ENCODE data around the gene GRK3.

Gene GRK3

DNA sequence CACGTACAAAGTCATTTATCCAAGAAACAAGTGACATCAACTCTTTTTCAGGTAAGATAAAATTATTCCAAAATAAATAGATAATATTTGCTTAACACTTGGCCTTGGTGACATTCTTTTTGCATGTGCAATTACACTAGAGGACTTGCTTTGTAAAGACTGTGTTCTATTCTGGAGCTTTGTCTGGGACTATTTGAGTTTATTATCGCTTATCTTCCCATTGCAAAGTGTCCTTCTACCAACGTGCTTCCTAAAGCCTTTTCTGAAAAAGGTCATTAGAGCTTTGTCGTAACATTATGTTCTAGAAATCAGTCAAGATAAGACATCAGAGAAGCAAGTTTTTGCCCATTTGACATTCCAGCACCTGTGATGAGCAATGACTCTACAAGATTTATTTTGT, 99.2 kb downstream of the GRK3 start:
- DNase-seq (ENCODE audit: low spot score): no peak

DNA sequence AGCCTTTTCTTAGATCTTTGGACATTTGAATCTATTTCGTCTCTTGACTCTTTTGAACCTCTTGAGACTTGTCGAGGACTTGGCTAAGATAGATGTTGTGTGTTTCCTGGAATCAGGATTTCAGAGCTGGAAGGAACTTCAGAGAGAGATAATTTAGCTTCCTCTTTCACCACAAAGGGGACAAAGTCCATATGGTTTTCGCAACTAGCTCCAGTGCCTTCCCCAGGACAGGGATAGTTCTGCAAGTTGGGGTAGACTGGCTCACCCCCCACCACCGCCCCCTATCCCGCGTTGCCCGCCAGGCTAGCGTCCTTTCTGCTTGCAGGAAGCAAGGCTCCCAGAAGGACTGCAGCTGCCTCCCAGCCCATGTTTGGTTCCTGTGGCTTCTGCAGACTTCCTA, 101.8 kb downstream of the GRK3 start:
- DNase-seq (ENCODE audit: low spot score): no peak

DNA sequence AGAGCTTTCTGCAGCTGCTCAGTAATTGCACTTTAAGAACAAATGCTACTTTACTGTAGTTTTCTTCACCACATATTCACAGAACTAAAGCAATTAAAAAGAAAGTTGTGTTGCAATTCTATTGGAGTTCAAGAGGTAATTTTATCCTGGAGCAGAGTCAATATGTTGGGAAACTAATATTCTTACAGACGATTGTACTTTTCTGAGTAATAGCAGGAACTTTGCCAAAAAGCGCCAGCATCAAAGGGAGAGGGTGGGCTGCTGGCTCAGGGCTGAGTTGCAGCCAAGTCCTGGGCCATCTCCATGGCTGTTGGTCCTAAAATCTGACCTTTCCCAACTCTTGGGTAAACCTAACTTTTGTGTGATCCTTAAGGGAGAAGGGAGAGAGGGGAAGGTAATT, 104.0 kb downstream of the GRK3 start:
- no peak for DNase-seq (ENCODE audit: low spot score)

DNA sequence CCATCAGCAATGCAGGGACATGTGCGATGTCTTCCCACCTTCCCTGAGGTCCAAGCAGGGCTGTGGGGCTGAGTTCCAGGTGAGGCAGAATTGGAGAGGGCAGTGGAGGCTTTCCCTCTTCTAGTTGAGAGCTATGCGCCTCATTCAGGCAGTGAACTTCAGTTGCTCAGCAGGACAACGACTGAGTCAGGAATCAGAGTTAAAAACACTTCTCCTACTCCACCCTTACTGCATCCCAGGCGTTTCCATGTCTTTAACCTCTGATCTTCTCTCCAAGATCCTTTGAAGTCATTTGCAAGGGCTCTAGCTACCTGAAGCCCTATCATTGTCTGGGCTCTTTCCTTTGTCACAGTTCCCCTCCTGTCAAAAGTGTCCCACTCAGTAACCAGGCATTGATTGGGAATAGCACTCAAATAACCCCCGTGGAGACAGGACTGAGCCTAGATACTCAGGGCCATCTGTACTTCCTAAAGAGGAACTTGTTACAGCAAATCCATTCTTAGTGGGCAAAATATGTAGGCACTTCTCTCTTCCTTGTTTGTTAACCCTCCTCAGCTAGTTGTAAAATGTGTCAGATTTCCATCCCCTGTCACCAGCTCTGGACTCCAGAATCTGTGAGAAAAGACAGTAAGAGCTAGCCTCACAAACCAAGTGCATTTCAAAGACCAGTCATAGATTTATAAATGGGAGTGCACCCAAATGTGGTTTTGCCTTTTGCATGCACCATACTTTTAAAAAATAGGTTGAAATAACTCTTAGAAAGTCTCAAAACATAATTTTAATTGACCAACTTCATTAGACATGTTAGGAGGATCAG, 105.0 kb downstream of the GRK3 start:
- no peak for DNase-seq (ENCODE audit: low spot score)

DNA sequence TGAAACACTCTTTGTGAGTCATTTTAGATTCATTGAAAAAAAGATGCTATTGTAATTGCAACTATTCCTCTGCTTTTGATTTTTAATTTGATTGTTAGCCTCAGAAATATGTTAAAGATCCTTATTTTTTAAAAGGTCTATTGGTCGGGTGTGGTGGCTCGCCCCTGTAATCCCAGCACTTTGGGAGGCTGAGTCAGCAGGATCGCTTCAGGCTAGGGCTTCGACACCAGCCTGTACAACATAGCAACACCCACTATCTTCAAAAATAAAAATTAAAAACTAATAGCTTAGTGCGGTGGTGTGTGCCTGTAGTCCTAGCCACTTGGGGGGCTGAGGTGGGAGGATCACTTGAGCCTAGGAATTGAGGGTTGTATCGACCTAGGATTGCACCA, 105.6 kb downstream of the GRK3 start:
- no peak for DNase-seq (ENCODE audit: low spot score)

DNA sequence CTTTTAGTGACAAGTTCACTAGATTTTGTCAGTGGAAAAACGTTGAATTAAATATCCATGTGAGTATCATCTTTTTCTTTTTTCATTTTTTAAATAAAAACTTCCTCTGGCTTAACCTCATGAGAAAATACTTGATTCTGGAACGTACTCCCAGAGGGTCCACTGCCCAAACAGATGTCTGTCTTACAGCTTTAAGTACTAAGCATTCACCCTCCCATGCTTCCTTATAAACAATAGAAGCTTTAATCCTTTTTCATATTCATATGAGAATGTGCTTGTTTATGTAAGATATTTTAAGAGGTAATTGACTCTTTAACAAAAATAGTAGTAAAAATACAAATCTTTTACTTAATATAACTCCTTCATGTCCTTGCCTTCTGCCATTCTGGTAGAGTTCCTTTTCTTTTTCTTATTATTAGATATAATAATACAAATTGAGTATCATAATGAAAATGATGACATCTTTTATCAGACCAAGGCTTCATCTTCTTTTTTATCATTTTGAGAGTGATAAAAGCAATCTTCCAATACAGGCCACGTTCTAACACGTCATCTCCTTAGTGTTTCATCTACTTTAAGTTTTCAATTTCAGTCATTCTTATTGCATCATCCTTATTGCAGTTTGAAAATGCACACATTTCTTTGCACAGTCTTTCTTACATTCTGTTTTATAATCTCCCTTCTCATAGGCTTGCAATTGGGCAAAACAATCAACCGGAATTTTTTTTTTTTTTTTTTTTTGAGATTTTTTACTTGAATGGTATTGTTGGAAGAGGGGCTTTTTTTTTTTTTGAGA, 108.0 kb downstream of the GRK3 start:
- no peak for DNase-seq (ENCODE audit: low spot score)

DNA sequence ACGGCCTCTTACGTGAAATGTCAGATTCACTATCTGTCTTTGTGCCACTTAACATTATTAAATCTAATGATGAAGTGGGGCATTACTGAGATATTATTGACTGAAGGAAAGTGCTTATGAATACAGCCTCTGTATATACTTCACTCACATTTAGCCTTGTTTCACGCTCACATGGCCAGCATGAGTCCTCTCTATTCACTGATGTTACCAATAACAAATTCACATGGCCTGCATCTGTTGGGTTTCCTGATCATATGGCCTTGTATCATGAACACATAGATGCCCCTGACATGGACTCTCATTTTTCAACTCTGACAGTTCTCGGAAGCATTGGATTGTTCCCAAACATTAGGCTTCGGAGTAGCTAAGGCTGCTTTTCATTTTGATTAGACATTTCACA, 109.2 kb downstream of the GRK3 start:
- no peak for DNase-seq (ENCODE audit: low spot score)

DNA sequence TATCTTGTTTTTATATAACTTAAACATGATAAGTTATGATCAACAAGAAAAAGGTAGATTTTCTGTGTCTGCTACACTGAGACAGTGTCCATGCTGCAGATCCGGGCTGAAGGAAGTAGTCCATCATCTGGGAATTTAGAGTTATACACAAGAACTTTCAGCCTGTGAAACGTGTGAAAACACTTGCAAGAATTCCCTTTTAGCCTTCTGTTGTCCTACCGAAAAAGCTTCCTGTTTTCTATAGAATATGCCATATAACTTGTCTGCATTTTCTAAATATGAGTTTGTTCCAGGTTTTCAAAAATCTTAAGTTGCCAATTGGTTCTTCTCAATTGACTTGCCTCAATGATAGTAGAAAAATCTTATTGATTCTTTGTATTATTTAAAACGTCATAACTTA, 113.2 kb downstream of the GRK3 start:
- DNase-seq (ENCODE audit: low spot score): no peak

DNA sequence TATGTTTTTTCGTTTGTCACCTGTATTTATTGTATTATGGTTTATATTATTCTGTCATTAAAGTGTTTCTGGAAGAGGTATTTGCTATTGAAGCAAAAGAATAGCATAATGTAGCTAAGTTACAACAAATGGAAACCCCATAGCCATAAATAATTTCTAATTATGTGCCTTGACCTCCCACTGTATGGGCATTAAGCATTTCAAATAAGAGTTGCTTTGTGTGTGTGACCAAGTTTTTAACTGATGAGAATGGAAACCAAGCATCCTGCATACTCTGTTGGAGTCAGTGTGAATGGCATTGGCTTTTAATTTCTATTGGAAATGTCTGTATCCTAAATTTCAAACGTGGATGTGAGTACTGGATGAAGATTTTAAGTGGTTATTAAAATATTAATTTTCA, 115.6 kb downstream of the GRK3 start:
- no peak for DNase-seq (ENCODE audit: low spot score)

DNA sequence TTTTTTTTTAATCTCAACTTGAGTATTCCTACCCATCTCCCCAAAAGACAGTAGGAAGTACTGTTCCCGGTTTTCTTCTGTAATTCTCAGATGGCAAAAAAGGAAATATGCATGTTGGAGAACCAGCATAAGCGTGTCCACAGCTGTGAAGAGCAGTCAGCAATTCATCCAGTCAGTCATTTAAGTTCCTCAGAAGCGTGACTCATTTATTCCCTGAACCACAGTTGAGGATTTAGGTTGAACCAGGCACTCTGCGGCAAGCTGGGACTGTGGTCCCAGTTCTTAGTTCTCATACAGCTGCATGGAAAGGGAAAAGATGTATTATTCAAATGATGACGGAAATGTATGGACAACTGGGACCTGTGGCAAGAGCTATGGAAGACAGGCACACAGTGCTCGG, 116.5 kb downstream of the GRK3 start:
- DNase-seq (ENCODE audit: low spot score): peak; percentile 20

DNA sequence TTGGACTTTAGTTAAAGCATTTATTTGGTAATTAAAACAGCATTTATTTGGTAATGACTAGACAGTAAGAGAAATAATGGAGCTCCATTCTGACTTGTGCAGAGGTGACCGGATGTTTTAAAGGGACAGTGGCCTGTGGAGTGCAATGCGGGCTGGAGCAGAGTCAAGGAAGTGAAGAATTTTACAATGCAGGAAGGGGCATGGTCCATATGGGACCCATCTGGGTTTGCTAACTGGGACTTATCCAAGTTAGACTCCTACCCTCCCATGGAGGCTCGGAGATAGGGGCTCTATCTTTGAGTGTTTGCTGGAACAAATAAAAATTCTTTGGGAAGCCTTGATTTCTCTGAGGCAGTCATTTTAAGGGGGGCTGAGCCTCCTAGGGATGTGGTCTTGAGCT, 117.6 kb downstream of the GRK3 start:
- DNase-seq (ENCODE audit: low spot score): no peak

DNA sequence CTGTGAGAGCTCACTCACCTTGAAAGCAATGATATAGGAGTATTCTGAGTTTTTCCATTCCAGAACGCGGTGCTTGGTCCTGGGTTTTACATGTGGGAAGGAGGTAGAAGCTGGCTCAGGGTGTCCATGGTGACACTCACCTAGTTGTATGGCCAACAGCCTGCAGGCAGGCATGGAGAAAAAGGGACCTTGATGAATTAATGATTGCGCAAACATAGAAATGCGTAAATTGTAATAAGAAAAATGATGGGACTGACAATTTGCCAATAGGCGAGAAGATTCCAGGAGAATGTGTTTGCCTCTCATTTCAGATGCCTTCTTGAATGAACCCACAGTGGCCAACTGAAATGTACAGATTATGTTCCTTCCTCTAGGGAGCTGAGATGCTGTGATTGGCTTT, 124.2 kb downstream of the GRK3 start:
- no peak for DNase-seq (ENCODE audit: low spot score)

DNA sequence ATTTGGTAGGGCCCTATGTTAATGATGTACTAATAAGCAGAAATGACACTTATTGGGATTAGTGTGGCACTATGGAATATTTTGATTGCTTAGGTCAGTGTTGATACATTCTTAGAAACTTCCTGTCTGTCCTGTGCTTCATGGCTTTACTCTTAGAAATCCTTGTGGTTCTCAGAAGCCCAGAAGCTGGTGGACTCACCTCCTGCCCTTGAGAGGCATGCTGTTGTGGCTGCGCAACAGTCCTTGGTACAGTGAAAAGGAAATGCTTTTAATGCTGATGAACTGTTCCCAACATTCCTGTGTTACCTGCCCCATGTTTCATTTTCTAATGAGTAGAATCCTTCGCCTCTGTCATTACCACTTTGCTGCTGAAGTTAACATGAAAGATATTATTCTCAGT, 125.2 kb downstream of the GRK3 start:
- no peak for DNase-seq (ENCODE audit: low spot score)

DNA sequence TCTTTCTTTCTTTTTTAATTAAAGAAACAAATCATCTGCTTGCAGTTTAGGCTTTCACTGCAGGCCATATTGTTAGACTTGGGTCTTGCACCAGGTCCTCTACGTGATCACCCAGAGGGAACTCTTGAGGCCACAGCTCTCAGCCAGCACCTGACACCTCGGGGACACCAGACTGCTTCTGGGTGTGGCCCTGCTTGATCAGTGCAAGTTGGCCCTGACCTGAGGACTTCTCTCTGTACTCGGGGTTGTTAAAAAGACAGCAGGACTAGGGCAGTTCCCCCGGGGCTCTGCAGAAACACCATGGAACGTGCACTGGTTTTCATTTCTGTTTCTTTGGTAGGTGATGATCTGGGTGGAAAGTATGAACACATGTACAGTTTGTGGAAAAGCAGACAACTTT, 126.3 kb downstream of the GRK3 start:
- no peak for DNase-seq (ENCODE audit: low spot score)

DNA sequence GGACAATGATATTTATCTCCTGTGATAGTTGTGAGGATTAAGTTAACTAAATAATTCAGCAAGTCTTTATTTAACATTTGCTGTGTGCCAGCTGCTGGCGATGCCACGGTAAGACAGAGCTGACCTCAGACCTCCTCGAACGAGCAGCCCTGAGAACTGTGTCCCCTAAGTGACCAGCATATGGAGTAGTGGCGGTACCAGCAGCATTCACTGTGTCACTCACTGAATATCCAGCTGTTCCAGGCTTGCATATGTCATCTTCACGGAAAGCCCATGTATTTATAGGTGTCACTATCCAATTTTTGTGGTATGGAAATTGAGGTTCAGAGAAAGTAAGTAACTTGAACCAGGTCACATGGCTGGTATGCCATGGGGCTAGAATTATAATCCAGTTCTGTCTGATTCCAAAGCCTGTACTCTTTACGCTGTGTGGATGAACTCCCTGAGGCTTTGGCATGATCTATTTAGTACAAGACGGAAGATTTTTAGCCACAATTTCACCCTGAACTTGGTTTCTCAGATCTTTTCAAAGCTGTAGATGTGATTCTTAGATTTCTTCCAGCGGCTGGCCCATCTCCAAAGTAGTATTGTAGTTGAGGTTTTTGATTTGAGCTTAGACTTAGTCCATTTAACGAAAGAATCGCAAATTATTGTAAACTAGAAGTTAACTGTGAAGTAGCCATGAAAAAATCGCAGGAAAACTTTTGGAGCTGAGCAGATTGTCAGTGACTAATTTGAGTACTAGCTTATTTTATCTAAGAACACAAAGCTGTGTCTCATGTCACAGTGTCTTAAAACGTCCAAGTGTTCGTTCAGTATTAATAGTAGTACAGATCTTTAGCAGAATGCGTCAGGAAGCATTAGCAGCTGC, 128.2 kb downstream of the GRK3 start:
- DNase-seq (ENCODE audit: low spot score): no peak

DNA sequence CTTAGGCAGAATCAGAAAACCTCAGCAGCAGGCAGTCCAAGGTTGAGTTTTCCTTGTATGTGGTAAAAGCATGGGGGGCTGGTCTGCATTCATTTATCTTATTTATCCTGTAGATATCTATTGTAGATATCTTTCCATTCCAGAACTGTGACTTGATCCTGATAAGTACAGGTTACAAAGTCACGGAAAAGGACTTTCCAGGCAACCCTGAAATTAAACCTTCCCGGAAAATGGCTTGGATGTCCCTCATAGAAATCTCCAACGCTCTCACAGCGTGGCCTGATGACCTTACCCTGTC, 128.7 kb downstream of the GRK3 start:
- DNase-seq (ENCODE audit: low spot score): no peak

DNA sequence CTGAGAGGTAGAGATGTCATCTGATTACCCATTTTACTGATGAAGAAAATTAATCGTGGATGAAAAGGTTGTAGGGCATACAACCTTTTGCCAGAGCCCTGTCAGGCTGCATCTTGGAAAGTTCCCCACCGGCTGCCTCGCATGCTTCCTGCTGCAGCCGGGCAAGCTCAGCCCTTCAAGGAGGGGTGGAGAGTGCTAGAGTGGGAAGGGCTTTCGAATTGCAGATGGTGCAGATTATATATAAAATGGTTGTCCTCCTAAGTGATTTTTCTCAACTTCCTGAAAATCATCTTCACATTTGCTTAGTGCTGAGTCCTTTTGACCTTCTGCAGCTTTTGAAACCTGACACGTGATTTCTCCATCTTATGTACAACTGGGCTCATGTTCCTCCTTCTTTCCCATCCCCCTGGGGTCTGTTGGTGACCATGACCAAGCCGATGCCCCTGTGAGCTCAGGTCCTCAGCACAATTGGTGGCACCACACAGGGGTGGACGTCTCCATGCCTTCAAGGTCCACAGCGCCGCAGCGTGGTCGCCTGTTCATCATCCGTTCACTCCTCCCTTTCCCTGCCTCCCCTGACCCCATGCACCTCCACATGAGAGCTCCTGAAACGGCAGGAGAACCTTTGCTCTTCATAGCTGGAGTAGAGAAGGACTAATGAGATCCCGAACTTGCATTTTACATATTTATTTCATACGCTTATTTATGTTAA, 129.9 kb downstream of the GRK3 start:
- DNase-seq (ENCODE audit: low spot score): no peak

DNA sequence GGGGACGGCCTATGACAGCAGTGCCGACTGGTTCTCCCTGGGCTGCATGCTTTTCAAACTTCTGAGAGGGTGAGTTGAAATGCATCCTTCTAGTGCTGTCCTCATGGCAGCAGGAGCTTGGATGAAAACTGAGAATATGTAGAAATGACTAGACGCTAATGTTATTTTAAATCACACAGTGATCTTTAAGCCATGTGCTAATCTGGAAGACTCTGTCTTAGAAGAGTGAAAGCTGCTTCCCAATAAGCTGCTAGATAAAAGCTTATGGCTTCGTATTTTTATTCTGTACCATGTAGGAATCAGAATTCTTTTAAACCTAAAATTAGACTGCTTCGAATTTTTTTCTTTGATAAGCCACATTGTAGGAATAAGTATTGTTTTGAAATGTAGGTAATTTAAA, 130.7 kb downstream of the GRK3 start:
- no peak for DNase-seq (ENCODE audit: low spot score)

DNA sequence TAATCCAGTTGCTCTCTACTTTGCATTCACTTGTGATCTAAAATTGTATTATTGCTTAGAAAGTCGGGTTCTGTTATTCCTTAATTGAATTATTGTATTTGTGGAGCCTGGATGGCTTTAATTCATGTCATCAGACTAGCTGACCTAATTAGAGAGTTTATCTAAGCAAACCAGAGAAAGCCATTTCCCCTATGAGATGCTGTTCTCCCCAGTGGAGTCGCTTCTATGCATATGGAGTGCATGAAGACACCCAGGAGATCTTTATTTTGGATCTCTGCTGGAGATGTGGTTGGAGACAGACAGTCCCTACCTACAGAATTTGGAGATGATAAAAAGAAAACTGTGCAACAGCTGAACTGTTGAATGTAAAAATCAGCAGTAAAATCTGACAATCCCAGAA, 132.3 kb downstream of the GRK3 start:
- DNase-seq (ENCODE audit: low spot score): no peak

DNA sequence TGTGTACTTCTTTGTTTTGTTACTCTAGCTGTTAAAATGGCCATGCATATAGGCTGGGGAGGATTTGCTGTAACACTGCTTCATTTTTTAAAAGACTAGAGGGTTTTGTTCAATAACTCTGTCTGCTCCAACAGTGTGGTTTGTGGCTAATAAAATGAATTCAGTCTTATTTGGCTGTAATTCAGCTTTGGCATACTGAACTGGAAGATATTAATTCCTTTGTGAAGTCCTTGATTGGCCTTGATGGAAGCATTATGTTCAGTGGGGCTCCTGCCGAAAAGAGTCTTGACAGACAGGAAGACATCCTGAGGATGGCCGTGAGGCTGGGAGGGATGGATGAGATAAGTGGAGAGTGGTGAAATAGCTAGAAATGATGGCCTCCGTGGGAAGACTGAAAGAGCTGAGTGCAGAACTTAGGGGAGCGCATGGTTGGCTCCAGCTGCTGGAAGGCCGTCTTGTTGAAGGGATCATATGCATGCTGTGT, 132.7 kb downstream of the GRK3 start:
- DNase-seq (ENCODE audit: low spot score): no peak

DNA sequence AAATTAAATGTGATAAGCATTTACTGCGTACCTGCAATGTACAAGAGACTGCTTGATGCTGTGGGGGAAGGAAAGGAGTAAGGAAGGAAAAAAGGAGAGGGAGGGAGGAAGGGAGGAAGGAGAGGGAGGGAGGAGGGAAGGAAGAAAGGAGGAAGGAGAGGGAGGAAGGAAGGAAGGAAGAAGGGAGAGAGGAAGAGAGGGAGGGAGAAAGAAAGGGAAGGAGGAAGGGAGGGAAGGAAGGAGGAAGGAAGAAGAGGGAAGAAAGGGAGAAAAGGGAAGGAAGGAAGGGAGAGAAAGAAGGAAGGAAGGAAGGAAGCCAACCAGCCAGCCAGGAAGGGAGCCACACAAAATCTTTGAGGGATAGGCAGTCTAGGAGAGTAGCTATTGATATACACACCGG, 133.5 kb downstream of the GRK3 start:
- no peak for DNase-seq (ENCODE audit: low spot score)

DNA sequence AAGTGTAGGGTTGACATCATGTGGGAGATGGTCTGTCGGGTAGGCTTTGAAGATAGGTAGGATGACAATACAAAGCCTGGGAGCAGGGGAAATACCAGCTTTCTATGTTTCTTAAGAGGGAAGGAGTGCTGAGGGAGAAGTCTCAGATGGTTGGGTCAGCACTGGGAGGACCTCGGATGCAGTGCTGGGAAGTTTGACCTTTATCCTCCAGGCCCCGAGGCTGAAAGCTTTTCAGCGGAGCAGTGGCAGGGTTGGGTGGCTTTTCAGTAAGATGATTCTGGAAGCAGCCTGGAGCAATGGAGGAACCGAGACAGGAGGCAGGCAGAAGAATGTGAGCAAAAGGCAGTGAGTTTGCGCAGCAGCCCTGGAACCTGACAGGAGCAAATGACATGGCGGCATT, 134.0 kb downstream of the GRK3 start:
- no peak for DNase-seq (ENCODE audit: low spot score)

Measured in RKO (cell line).